ENCODE data around the gene IGSF3. TPM values are rescaled to one million over a fixed set of nuclear protein-coding genes. Genes with fewer than 3 reads are reported as not detected.

The IGSF3 gene
- polyA plus RNA-seq, 1 experiment, result 0.15 TPM

- DNase-seq (ENCODE audit: low read depth), result no peak
- Histone ChIP-seq H3K27me3 (ENCODE audit: control insufficient read depth, insufficient read depth, low read length) (no peaks in the 10 kb centered on the region), H3K36me3 (ENCODE audit: control insufficient read depth, insufficient read depth, low read length) (no peaks in the 10 kb centered on the region), H3K4me3 (ENCODE audit: low read depth, low read length) (no peak overlapping the region)
- CTCF ChIA-PET, result interaction anchor here (1.6 to 2.1 kb wide), 2 partner anchors 12 to 16 kb away, joined by 3 to 5 read pairs; partner anchors contain the start of gene CD58
- TF ChIP-seq CTCF (IDR thresholded peaks at IDR 0.05; ENCODE audit: insufficient read depth, low read depth, low read length), result no peak
- POLR2A ChIA-PET, result no interaction called here
Measured at GRCh38 chr1:116558571-116558970, 109.0 kb downstream of the IGSF3 start.

GRCh38 chr1:116558140-116558549 is 109.4 kb downstream of the IGSF3 start:
- no peak for TF ChIP-seq CTCF (IDR thresholded peaks at IDR 0.05; ENCODE audit: insufficient read depth, low read depth, low read length)
- Histone ChIP-seq H3K36me3 (ENCODE audit: control insufficient read depth, insufficient read depth, low read length) (no peaks in the 10 kb centered on the region), H3K27me3 (ENCODE audit: control insufficient read depth, insufficient read depth, low read length) (no peaks in the 10 kb centered on the region), H3K4me3 (ENCODE audit: low read depth, low read length) (no peak overlapping the region)
- ChIA-PET POLR2A (no interaction called here), CTCF (interaction anchor here (0.8 to 2.1 kb wide), 3 partner anchors 12 to 59 kb away, joined by 3 to 5 read pairs (median 3); partner anchors contain the start of gene CD58)
- no peak for DNase-seq (ENCODE audit: low read depth)

- no peaks in the 10 kb centered on the region for H3K36me3 ChIP-seq (ENCODE audit: control insufficient read depth, insufficient read depth, low read length)
- POLR2A ChIA-PET, result no interaction called here
- H3K27me3 ChIP-seq (ENCODE audit: control insufficient read depth, insufficient read depth, low read length), result no peaks in the 10 kb centered on the region
- DNase-seq (ENCODE audit: low read depth), result no peak
- CTCF ChIA-PET, result interaction anchor here (0.6 to 0.8 kb wide), 2 partner anchors 29 to 58 kb away, joined by 3 read pairs; no protein-coding TSS in a partner anchor
- no peak for TF ChIP-seq CTCF (IDR thresholded peaks at IDR 0.05; ENCODE audit: insufficient read depth, low read depth, low read length)
- no peak overlapping the region for H3K4me3 ChIP-seq (ENCODE audit: low read depth, low read length)
Measured at GRCh38 chr1:116557323-116557878, 110.1 kb downstream of the IGSF3 start.

- H3K4me3 ChIP-seq (ENCODE audit: low read depth, low read length), result no peak overlapping the region
- ChIA-PET CTCF (interaction anchor here (0.6 kb wide), 1 partner anchor 30 kb away, joined by 3 read pairs; no protein-coding TSS in a partner anchor), POLR2A (no interaction called here)
Measured at GRCh38 chr1:116556289-116557006, 111.1 kb downstream of the IGSF3 start.

More at GRCh38 chr1:116556289-116557006, 111.1 kb downstream of the IGSF3 start:
- TF ChIP-seq CTCF (IDR thresholded peaks at IDR 0.05; ENCODE audit: insufficient read depth, low read depth, low read length), result no peak
- no peak for DNase-seq (ENCODE audit: low read depth)
- Histone ChIP-seq H3K36me3 (ENCODE audit: control insufficient read depth, insufficient read depth, low read length) (no peaks in the 10 kb centered on the region), H3K27me3 (ENCODE audit: control insufficient read depth, insufficient read depth, low read length) (no peaks in the 10 kb centered on the region)
